ENCODE measurements around the gene PLIN5.

Gene PLIN5

GRCh38 chr19:4491446-4491845, 43.6 kb downstream of the PLIN5 start:
- DNase-seq (ENCODE audit: low read depth), result no peak

- DNase-seq (ENCODE audit: low read depth), result no peak
Measured at GRCh38 chr19:4488496-4488895, 46.5 kb downstream of the PLIN5 start.

DNA sequence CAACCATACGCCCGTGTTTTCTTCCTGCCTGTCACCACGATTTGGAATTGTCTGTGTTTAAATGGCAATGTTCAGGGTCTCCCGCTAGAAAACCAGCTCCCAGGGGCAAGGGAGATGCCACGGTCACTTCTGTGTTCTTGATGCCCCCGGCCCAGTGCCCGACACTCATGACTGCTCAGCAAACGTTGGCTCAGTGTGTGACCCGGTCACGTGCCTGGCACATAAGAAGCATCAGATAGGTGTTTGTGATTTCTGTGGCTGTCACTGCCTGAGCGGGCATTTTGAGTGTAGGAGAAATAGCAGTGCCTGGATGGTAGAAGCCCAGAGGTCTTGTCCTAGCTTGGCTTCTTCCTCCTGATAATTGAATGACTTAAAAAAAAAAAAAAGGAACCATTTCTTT, 47.5 kb downstream of the PLIN5 start:
- no peak for DNase-seq (ENCODE audit: low read depth)

- DNase-seq (ENCODE audit: low read depth), result no peak
Measured at GRCh38 chr19:4483385-4483784, 51.6 kb downstream of the PLIN5 start.

DNA sequence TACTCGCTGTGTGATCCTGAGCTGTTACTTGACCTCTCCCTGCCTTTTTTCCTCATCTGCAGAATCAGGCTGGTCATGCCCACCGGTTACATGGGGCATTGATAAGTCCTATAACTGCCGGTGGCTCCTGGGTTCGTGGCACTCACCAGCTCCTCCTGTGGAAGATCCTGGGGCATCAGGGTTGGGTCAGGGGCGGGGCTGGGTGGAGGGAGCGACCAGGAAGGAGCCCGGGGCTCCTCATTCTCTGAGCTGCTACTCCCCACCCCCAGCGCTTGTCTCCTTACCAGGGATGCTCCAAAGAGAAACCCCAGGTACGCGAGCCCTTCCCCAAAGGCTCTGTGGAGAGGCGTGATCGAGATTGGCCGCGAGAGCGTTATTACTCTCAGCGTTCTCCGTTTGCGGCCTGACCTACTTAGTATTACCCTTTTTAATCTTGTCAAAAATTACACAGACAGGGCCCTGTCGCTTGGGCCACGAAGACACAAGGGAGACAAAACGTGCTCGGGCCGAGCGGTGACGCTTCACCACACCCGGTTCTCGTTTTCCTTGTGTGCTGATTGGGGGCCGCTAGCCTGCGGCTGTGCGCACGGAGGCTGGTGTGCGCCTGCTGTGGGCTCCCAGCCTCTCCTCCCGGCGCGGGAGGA, 52.2 kb downstream of the PLIN5 start:
- no peak for DNase-seq (ENCODE audit: low read depth)

DNA sequence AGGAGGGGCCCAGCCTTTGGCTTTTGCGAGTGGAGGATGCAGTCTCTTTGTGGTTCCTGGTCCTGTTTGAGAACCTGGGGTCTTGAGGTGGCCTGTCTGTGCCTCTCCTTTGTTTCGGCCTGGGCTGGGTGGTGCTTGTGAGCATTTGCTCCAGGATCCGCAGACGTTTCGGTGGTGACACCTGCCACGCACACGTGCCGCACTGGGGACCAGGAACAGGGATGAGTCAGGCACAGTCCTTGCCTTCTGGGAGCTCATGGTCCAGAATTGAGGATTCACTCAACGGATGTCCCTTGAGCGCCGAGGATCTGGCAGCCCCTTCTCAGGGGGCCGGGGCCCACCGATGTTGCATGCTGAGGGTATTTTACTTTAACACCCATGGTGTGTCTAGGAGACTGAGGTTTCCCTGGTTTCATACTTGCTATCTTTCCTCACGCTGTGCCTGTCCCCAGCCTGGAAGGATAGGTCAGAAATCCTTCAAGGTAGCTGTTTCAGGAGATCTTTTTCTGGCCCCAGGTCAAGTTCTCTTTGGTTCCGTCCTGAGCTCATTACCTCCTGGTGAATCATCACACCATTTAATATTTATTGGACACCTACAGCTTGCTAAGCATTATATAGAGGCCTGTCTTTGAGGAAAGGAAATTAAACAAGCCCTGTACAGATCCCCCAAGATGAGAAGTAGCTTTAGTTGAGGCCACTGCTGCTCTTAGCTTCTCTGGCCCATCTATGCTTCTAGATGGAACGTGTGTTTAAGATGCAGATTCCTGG, 57.8 kb downstream of the PLIN5 start:
- DNase-seq (ENCODE audit: low read depth), result no peak

DNA sequence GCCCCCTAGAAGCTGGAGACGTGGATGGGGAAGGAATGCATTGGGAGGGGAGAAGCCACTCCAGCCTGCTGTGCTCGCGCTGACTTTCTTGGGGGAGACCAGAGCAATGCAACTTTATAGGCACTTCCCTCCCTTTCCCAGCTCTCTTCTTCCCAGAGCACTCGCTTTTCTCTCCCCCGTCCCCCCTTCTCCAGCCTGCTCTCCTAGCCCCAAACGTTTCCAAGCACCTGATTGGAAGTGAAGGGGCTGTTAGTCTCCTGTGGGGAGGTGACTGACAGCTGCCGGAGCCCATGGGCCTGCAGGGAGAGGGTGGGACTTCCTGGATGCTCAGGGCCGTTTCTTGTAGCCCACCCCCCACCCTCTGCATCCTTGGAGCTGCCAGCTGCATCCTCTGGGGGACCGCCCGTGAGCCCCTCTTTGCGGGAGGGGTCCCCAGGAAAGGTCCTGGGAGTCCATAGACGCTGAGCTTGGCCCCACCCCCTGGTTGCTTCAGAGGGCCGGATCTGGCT, 60.5 kb downstream of the PLIN5 start:
- DNase-seq (ENCODE audit: low read depth), result no peak

GRCh38 chr19:4473763-4474513, 61.1 kb downstream of the PLIN5 start:
- DNase-seq (ENCODE audit: low read depth), result no peak

- DNase-seq (ENCODE audit: low read depth), result no peak
Measured at GRCh38 chr19:4473011-4473762, 61.8 kb downstream of the PLIN5 start.

Measured in T-helper 22 cell (primary cell).